Pancreas (tissue), 10 donors: ENCODE data around the gene DTD1. TPM values are rescaled to one million over a fixed set of nuclear protein-coding genes. Genes with fewer than 3 reads are reported as not detected.

Experiments used
- ATAC-seq, 4 donors: fragments of 200-7000 bp; cut with Tn5 transposase; one replicate each; pipeline versions ENCODE4 v1.8.0 to v1.9.1; 2020; ENCODE audit warnings: mild to moderate bottlenecking in 4 of 4, moderate library complexity in 4 of 4
- DNase-seq, 6 donors: peaks; one replicate each; pipeline ENCODE4 v3.0.0-alpha.2; 2020
- FAIRE-seq: peaks from 2 replicates; lab custom pipeline; 2012; peaks lifted over from hg19 to GRCh38; lab: Jason Lieb, UNC
- H3K27ac ChIP-seq, 4 donors: fragments of 200-600 bp; sonication (generic); 1 replicate in 3 of 4; 2 replicates in 1 of 4; pipeline versions ENCODE4 v1.5.0 to v1.8.0; 2020
- H3K27me3 ChIP-seq, 4 donors: fragments of 200-600 bp; one replicate each; pipeline ENCODE4 v1.8.0; 2021
- H3K36me3 ChIP-seq, 3 donors: fragments of 200-600 bp; sonication (generic) in 1 of 3; one replicate each; pipeline versions ENCODE4 v1.5.0 to v1.8.0; 2020 to 2021
- H3K4me1 ChIP-seq, 3 donors: fragments of 200-600 bp; one replicate each; pipeline ENCODE4 v1.8.0; 2021
- H3K4me3 ChIP-seq, 4 donors: fragments of 200-600 bp; sonication (generic) in 2 of 4; one replicate each; pipeline versions ENCODE4 v1.5.0 to v1.8.0; 2020 to 2021
- H3K9me3 ChIP-seq, 4 donors: fragments of 200-600 bp; one replicate each; pipeline ENCODE4 v1.8.0; 2021
- CTCF ChIP-seq, 4 donors: fragments of 200-600 bp; sonication (generic) in 3 of 4; IDR thresholded peaks; one replicate each; pipeline versions ENCODE4 v1.5.0 to v1.8.0; 2021; ENCODE audit warnings: antibody characterized with exemption in 4 of 4
- WGBS, 2 donors: extraction: QIAGEN DNeasy Blood & Tissue Kit; methylation state at CpG; one replicate each; pipeline ENCODE4 v1.1.7; 2013; 5-methylcytosine and 5-hydroxymethylcytosine counted together
- intact Hi-C, 3 donors: fragments of 100-400 bp; cut with DNase I; formaldehyde crosslinking; loops; one replicate each; pipeline versions ENCODE4 v1.11.1 to v1.14.2; 2022
- polyA plus RNA-seq, 2 donors: library from polyadenylated mRNA; stranded (reverse); fragments of 200-250 nt; gene quantifications; one replicate each; pipeline ENCODE4 v1.2.3, GENCODE V29; 2013
- total RNA-seq, 6 donors: library from RNA; stranded (reverse); fragmentation: NEBNext Ultra II Directional in 4 of 6; extraction: Animal tissue kit (Norgen Biotek cat#: 25700) in 4 of 6; gene quantifications; one replicate each; pipeline versions ENCODE4 v1.2.1 to v1.2.4, GENCODE V29; 2021 to 2023
- donor health status: healthy with polysubstance abuse.
- donor health status: DM: no; HTN: no; CAD: no; lungs with moderate emphysema.
- donor health status: DM: no; HTN: no; CAD: no.
- donor health status: control.
- donor health status: control.
- donor health status: Bipolar disorder and iron deficiency.
- donor health status: DM: yes; HTN: yes; CAD: no.
- donor health status: DM: no; HTN: no; CAD: no.
- donor health status: DM: no; HTN: no; CAD: no.
- donor health status: DM: yes; HTN: yes; CAD: no.

The DTD1 gene
- total and polyA plus RNA-seq, 8 donors, result 7.4 to 20.6 (median 12.1) TPM

- no peaks in the 10 kb centered on the region for H3K9me3 ChIP-seq
- no peak overlapping the region for H3K27ac ChIP-seq
- no peaks in the 10 kb centered on the region for H3K36me3 ChIP-seq
- FAIRE-seq (no peak), DNase-seq (no peak), ATAC-seq (no peak)
- no peaks in the 10 kb centered on the region for H3K27me3 ChIP-seq
- WGBS, 2 donors, result 74 to 75% methylated on average over 6 of the region's 6 CpGs
- TF ChIP-seq CTCF (IDR thresholded peaks at IDR 0.05), result no peak
- H3K4me1 ChIP-seq, result no peaks in the 10 kb centered on the region
- intact Hi-C loops, result no loop called here
- H3K4me3 ChIP-seq, result no peak overlapping the region
These were observed 223.3 kb downstream of the DTD1 start for GRCh38 chr20:18811186-18811585.

- no peaks in the 10 kb centered on the region for H3K4me1 ChIP-seq
These were observed 224.1 kb downstream of the DTD1 start for GRCh38 chr20:18811904-18812303.

GRCh38 chr20:18813483-18813882 lies 225.6 kb downstream of the DTD1 start, which contains the start of gene SCP2D1:
Gene SCP2D1 (plus strand): TSS chr20:18813783. CDS start chr20:18813816, 33 bp downstream.
- Histone ChIP-seq H3K4me1 (no peaks in the 10 kb centered on the region), H3K36me3 (no peaks in the 10 kb centered on the region), H3K4me3 (no peak within 1 kb of the TSS), H3K27ac (no peak within 1 kb of the TSS), H3K9me3 (no peaks in the 10 kb centered on the region), H3K27me3 (no peaks in the 10 kb centered on the region)
- TF ChIP-seq CTCF (IDR thresholded peaks at IDR 0.05), result no peak
- 28 to 32% methylated on average over 3 of the region's 3 CpGs for WGBS, 2 donors
- FAIRE-seq (no peak), DNase-seq (no peak), ATAC-seq (no peak)
- intact Hi-C loops, result no loop called here

More at GRCh38 chr20:18811904-18812303, 224.1 kb downstream of the DTD1 start:
- DNase-seq (no peak), FAIRE-seq (no peak), ATAC-seq (no peak)
- Histone ChIP-seq H3K4me3 (no peak overlapping the region), H3K27ac (no peak overlapping the region), H3K36me3 (no peaks in the 10 kb centered on the region), H3K27me3 (no peaks in the 10 kb centered on the region), H3K9me3 (no peaks in the 10 kb centered on the region)
- intact Hi-C loops, result no loop called here
- no peak for TF ChIP-seq CTCF (IDR thresholded peaks at IDR 0.05)
- whole genome bisulfite sequencing, 2 donors, result 83 to 88% methylated on average over 3 of the region's 3 CpGs

GRCh38 chr20:18815194-18815942 lies 227.5 kb downstream of the DTD1 start:
- ATAC-seq (no peak), FAIRE-seq (no peak), DNase-seq (no peak)
- WGBS, 2 donors, result 83 to 87% methylated on average over 6 of the region's 6 CpGs
- no peaks in the 10 kb centered on the region for H3K36me3 ChIP-seq
- TF ChIP-seq CTCF (IDR thresholded peaks at IDR 0.05), result no peak
- H3K27me3 ChIP-seq, result no peaks in the 10 kb centered on the region
- H3K9me3 ChIP-seq, result no peaks in the 10 kb centered on the region
- no peak overlapping the region for H3K27ac ChIP-seq
- no peak overlapping the region for H3K4me3 ChIP-seq
- H3K4me1 ChIP-seq, result no peaks in the 10 kb centered on the region
- intact Hi-C loops, result no loop called here

Other genes starting within 250 kb of the DTD1 start
- gene DZANK1, start 121.0 kb upstream of the DTD1 start, total RNA-seq, result 1 to 10 TPM in 2 of 6 donors, under 1 TPM in 4; 0.73 to 1.8 (median 0.95) TPM
- gene DZANK1, start 121.0 kb upstream of the DTD1 start, polyA plus RNA-seq, result 1 to 10 TPM; 2.4 to 3.6 TPM
- 1 to 10 TPM; 3.3 to 4.8 (median 3.8) TPM for gene POLR3F, start 120.7 kb upstream of the DTD1 start, total RNA-seq
- gene POLR3F, start 120.7 kb upstream of the DTD1 start, polyA plus RNA-seq, result 1 to 10 TPM; 4.4 to 8.6 TPM
- 1 to 10 TPM; 3.9 to 7.3 (median 6.3) TPM for gene RBBP9, start 90.8 kb upstream of the DTD1 start, total RNA-seq
- gene RBBP9, start 90.8 kb upstream of the DTD1 start, polyA plus RNA-seq, result 1 to 10 TPM; 2.1 to 4.5 TPM
- gene SEC23B, start 80.1 kb upstream of the DTD1 start, total RNA-seq, result 10 to 100 TPM; 39.3 to 55.8 (median 47.7) TPM
- gene SEC23B, start 80.1 kb upstream of the DTD1 start, polyA plus RNA-seq, result 10 to 100 TPM; 10.1 to 23.9 TPM
- gene SMIM26, start 20.6 kb upstream of the DTD1 start, total RNA-seq, result 10 to 100 TPM; 28.8 to 39.3 (median 33.3) TPM
- 100 to 1,000 TPM in 1 of 2 donors, 10 to 100 TPM in 1; 88.0 to 109 TPM for gene SMIM26, start 20.6 kb upstream of the DTD1 start, polyA plus RNA-seq
- gene SCP2D1, start 225.7 kb downstream of the DTD1 start, total RNA-seq, result not detected
- gene SCP2D1, start 225.7 kb downstream of the DTD1 start, polyA plus RNA-seq, result not detected